GM12878 (cell line): ENCODE measurements around the gene CDC27. TPM values are rescaled to one million over a fixed set of nuclear protein-coding genes. Genes with fewer than 3 reads are reported as not detected.
A peak's percentile ranks its signal among the peaks of the same experiment; 100 is the strongest.

Experiments
- BMI1 ChIP-seq: fragments of 450-650 bp; IDR thresholded peaks from 2 replicates; pipeline ENCODE4 v1.6.1; 2016; ENCODE audit warnings: mild to moderate bottlenecking, moderate library complexity, borderline replicate concordance
- IKZF2 ChIP-seq, 2 experiments: fragments of 450-650 bp; IDR thresholded peaks; 2 replicates each; pipeline ENCODE4 v1.6.1; 2017; ENCODE audit warnings: mild to moderate bottlenecking in 2 of 2, moderate library complexity in 2 of 2
- NRF1 ChIP-seq: conservative IDR thresholded peaks from 2 replicates; pipeline ENCODE4 v1.6.1; 2011; ENCODE audit warnings: mild to moderate bottlenecking, low read depth, low read length, improper control_type of control experiment
- RBBP5 ChIP-seq: fragments of 200-600 bp; sonication (generic); conservative IDR thresholded peaks from 2 replicates; pipeline ENCODE4 v1.6.1; 2016
- SMARCA5 ChIP-seq: fragments of 450-650 bp; IDR thresholded peaks from 2 replicates; pipeline ENCODE4 v1.6.1; 2017; ENCODE audit warnings: mild to moderate bottlenecking
- SPI1 ChIP-seq: IDR thresholded peaks from 2 replicates; pipeline ENCODE4 v1.6.1; 2011; ENCODE audit warnings: low read depth, mild to moderate bottlenecking, low read length, moderate library complexity, borderline replicate concordance; ENCODE audit not compliant: insufficient read depth
- SUZ12 ChIP-seq: fragments of 200-600 bp; sonication (generic); IDR thresholded peaks from one replicate; pipeline ENCODE4 v1.6.1; 2018; ENCODE audit warnings: antibody characterized with exemption, mild to moderate bottlenecking; ENCODE audit not compliant: unreplicated experiment
- USF1 ChIP-seq: IDR thresholded peaks from 2 replicates; pipeline ENCODE4 v1.6.1; 2011; ENCODE audit warnings: borderline replicate concordance, low read depth, mild to moderate bottlenecking, moderate library complexity, mixed read lengths, low read length; ENCODE audit not compliant: insufficient read depth; ENCODE audit errors: extremely low read length
- ZNF207 ChIP-seq: fragments of 450-650 bp; IDR thresholded peaks from 2 replicates; pipeline ENCODE4 v1.6.1; 2014; ENCODE audit warnings: antibody characterized with exemption, mild to moderate bottlenecking, borderline replicate concordance
- polyA plus RNA-seq, 11 experiments: library from polyadenylated mRNA; depleted of rRNA in 4 of 11; unstranded in 6 of 11; stranded (reverse) in 5 of 11; fragments of >200 nt; fragmentation: Nextera tagmentation in 4 of 11; fragmentation: Illumina TruSeq in 1 of 11; extraction: Ambion mirVana in 4 of 11; extraction: Trizol in 1 of 11; gene quantifications; 1 replicate in 1 of 11; 2 replicates in 10 of 11; pipeline versions ENCODE4 v1.2.1 to v1.2.3, GENCODE V29; 2011 to 2016; ENCODE audit warnings: inconsistent platforms in 2 of 11, missing spikeins in 2 of 11, low read depth in 1 of 11
- total RNA-seq, 4 experiments: library from RNA; depleted of rRNA in 3 of 4; stranded (reverse); fragments of >200 nt in 3 of 4; fragmentation: Illumina TruSeq in 1 of 4; extraction: Trizol in 1 of 4; gene quantifications; 2 replicates each; pipeline versions ENCODE4 v1.2.1 to v1.2.3, GENCODE V29; 2013 to 2021
- TF ChIP-seq, protein P1 (sequence below): fragments of 450-650 bp; IDR thresholded peaks from 2 replicates; pipeline ENCODE4 v1.6.1; 2018; ENCODE audit warnings: mild to moderate bottlenecking, low read depth, moderate library complexity; ENCODE audit not compliant: partially characterized antibody
- TF ChIP-seq, protein P2 (sequence below): fragments of 450-650 bp; IDR thresholded peaks from 2 replicates; pipeline ENCODE4 v1.6.1; 2017; ENCODE audit warnings: antibody characterized with exemption, mild to moderate bottlenecking, moderate library complexity
- TF ChIP-seq, protein P3 (sequence below): fragments of 450-650 bp; IDR thresholded peaks from 2 replicates; pipeline ENCODE4 v1.6.1; 2017; ENCODE audit warnings: mild to moderate bottlenecking, low read depth, inconsistent platforms; ENCODE audit not compliant: poor library complexity, severe bottlenecking
- TF ChIP-seq, protein P4 (sequence below): fragments of 450-650 bp; IDR thresholded peaks from 2 replicates; pipeline ENCODE4 v1.6.1; 2017; ENCODE audit warnings: low read depth, mild to moderate bottlenecking, moderate library complexity

Gene CDC27
- total and polyA plus RNA-seq, 10 of the 15 experiments (the other 5 are each of a cell fraction or from before 2014, with no cell fraction given), result 23.2 to 138 (median 97.8) TPM

DNA sequence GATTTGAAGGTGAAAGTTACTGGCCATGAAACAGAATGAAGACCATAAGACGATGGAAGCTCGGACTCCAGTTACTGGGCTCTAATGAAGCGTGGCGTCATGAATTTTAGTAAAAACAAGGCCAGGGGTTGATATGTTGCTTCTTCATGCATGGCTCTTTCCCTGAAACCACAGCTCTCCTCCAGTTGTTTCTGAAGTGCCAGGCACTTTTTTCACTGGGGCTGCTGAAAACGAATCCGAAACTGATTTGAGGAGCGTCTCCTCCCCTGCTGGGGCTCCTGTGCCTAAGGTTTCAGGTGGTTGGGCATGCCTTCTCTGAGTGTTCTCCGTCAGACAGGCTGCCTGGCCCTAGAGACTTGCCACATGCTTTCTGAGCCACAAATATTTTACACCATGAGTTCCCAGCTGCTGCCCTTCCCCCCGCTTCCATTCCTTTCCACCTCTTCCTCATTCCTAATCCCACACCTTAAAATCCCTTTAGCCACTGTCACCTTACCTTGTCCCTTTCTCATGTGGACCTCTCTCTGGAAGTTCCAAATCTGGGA, 16.4 kb upstream of the CDC27 start (continued):
- TF ChIP-seq, protein P1, sequence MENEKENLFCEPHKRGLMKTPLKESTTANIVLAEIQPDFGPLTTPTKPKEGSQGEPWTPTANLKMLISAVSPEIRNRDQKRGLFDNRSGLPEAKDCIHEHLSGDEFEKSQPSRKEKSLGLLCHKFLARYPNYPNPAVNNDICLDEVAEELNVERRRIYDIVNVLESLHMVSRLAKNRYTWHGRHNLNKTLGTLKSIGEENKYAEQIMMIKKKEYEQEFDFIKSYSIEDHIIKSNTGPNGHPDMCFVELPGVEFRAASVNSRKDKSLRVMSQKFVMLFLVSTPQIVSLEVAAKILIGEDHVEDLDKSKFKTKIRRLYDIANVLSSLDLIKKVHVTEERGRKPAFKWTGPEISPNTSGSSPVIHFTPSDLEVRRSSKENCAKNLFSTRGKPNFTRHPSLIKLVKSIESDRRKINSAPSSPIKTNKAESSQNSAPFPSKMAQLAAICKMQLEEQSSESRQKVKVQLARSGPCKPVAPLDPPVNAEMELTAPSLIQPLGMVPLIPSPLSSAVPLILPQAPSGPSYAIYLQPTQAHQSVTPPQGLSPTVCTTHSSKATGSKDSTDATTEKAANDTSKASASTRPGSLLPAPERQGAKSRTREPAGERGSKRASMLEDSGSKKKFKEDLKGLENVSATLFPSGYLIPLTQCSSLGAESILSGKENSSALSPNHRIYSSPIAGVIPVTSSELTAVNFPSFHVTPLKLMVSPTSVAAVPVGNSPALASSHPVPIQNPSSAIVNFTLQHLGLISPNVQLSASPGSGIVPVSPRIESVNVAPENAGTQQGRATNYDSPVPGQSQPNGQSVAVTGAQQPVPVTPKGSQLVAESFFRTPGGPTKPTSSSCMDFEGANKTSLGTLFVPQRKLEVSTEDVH, result no peak
- no peak for TF ChIP-seq USF1
- TF ChIP-seq SMARCA5, result 0 out of 2 replicates have a peak, but pooled peaks have one; percentile 1
- TF ChIP-seq, protein P2, sequence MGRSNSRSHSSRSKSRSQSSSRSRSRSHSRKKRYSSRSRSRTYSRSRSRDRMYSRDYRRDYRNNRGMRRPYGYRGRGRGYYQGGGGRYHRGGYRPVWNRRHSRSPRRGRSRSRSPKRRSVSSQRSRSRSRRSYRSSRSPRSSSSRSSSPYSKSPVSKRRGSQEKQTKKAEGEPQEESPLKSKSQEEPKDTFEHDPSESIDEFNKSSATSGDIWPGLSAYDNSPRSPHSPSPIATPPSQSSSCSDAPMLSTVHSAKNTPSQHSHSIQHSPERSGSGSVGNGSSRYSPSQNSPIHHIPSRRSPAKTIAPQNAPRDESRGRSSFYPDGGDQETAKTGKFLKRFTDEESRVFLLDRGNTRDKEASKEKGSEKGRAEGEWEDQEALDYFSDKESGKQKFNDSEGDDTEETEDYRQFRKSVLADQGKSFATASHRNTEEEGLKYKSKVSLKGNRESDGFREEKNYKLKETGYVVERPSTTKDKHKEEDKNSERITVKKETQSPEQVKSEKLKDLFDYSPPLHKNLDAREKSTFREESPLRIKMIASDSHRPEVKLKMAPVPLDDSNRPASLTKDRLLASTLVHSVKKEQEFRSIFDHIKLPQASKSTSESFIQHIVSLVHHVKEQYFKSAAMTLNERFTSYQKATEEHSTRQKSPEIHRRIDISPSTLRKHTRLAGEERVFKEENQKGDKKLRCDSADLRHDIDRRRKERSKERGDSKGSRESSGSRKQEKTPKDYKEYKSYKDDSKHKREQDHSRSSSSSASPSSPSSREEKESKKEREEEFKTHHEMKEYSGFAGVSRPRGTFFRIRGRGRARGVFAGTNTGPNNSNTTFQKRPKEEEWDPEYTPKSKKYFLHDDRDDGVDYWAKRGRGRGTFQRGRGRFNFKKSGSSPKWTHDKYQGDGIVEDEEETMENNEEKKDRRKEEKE, result no peak
- TF ChIP-seq ZNF207, result no peak
- no peak for TF ChIP-seq SPI1
- TF ChIP-seq BMI1, result peak; percentile 33; the same call in 1 of the 2 replicates
- no peak for TF ChIP-seq SUZ12
- TF ChIP-seq NRF1, result no peak
- TF ChIP-seq IKZF2 (IDR thresholded peaks at IDR 0.05), result peak; percentile 91
- TF ChIP-seq, protein P3, sequence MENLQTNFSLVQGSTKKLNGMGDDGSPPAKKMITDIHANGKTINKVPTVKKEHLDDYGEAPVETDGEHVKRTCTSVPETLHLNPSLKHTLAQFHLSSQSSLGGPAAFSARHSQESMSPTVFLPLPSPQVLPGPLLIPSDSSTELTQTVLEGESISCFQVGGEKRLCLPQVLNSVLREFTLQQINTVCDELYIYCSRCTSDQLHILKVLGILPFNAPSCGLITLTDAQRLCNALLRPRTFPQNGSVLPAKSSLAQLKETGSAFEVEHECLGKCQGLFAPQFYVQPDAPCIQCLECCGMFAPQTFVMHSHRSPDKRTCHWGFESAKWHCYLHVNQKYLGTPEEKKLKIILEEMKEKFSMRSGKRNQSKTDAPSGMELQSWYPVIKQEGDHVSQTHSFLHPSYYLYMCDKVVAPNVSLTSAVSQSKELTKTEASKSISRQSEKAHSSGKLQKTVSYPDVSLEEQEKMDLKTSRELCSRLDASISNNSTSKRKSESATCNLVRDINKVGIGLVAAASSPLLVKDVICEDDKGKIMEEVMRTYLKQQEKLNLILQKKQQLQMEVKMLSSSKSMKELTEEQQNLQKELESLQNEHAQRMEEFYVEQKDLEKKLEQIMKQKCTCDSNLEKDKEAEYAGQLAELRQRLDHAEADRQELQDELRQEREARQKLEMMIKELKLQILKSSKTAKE, result peak; percentile 50
- TF ChIP-seq, protein P4, sequence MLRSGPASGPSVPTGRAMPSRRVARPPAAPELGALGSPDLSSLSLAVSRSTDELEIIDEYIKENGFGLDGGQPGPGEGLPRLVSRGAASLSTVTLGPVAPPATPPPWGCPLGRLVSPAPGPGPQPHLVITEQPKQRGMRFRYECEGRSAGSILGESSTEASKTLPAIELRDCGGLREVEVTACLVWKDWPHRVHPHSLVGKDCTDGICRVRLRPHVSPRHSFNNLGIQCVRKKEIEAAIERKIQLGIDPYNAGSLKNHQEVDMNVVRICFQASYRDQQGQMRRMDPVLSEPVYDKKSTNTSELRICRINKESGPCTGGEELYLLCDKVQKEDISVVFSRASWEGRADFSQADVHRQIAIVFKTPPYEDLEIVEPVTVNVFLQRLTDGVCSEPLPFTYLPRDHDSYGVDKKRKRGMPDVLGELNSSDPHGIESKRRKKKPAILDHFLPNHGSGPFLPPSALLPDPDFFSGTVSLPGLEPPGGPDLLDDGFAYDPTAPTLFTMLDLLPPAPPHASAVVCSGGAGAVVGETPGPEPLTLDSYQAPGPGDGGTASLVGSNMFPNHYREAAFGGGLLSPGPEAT, result peak; percentile 64; the same call in 1 of the 2 replicates
- no peak for TF ChIP-seq RBBP5
